WERI-Rb-1 (cell line): ENCODE results near the gene CNTN5.

Source experiments
- DNase-seq: peaks from one replicate; pipeline ENCODE4 v3.0.0-alpha.2; 2020
- H3K27ac ChIP-seq: fragments of 250-450 bp; sonication (Bioruptor Pico); 2 replicates; pipeline ENCODE4 v1.5.1; 2020; ENCODE audit warnings: mild to moderate bottlenecking, moderate library complexity
- H3K27me3 ChIP-seq: fragments of 250-450 bp; sonication (Bioruptor Pico); 2 replicates; pipeline ENCODE4 v1.5.1; 2021; ENCODE audit warnings: mild to moderate bottlenecking, low read depth, moderate library complexity; ENCODE audit not compliant: insufficient read depth, severe bottlenecking
- H3K36me3 ChIP-seq: fragments of 250-450 bp; sonication (Bioruptor Pico); 2 replicates; pipeline ENCODE4 v1.5.1; 2020; ENCODE audit warnings: mild to moderate bottlenecking, moderate library complexity
- H3K4me3 ChIP-seq: 2 replicates; pipeline ENCODE4 v1.5.1; 2011; ENCODE audit warnings: low read depth, mild to moderate bottlenecking, control low read depth, low read length
- H3K9me3 ChIP-seq: fragments of 250-450 bp; sonication (Bioruptor Pico); 2 replicates; pipeline ENCODE4 v1.5.1; 2021; ENCODE audit warnings: mild to moderate bottlenecking, moderate library complexity; ENCODE audit not compliant: severe bottlenecking
- TF ChIP-seq, protein P1 (sequence below): IDR thresholded peaks from 2 replicates; pipeline ENCODE4 v1.5.1; 2011; ENCODE audit warnings: low read depth, mild to moderate bottlenecking, control low read depth, inconsistent platforms, low read length

Gene CNTN5

DNA sequence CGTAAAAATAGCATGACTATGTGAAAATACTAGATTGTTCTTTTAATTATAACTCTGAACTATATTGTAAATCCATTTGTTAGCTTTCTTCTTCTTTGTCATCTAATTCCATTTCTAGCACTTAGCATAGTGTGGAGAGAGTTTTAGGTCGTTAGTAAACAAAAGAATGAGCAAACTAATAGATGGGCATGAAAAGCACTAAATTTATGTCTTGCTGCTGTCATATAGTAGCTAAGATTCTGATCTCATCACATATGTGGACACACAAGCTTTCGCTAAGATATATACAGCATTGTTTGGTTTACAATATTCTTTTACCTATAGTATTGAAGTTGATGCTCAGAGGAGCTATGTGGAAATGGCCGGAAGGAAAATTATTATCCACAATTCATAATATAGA lies 370.5 kb downstream of the CNTN5 start:
- Histone ChIP-seq H3K27ac (no peak overlapping the region), H3K27me3 (no peaks in the 10 kb centered on the region), H3K4me3 (no peak overlapping the region), H3K36me3 (no peaks in the 10 kb centered on the region), H3K9me3 (no peaks in the 10 kb centered on the region)
- no peak for DNase-seq
- TF ChIP-seq, protein P1, sequence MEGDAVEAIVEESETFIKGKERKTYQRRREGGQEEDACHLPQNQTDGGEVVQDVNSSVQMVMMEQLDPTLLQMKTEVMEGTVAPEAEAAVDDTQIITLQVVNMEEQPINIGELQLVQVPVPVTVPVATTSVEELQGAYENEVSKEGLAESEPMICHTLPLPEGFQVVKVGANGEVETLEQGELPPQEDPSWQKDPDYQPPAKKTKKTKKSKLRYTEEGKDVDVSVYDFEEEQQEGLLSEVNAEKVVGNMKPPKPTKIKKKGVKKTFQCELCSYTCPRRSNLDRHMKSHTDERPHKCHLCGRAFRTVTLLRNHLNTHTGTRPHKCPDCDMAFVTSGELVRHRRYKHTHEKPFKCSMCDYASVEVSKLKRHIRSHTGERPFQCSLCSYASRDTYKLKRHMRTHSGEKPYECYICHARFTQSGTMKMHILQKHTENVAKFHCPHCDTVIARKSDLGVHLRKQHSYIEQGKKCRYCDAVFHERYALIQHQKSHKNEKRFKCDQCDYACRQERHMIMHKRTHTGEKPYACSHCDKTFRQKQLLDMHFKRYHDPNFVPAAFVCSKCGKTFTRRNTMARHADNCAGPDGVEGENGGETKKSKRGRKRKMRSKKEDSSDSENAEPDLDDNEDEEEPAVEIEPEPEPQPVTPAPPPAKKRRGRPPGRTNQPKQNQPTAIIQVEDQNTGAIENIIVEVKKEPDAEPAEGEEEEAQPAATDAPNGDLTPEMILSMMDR, result no peak

- Histone ChIP-seq H3K27me3 (no peaks in the 10 kb centered on the region), H3K36me3 (no peaks in the 10 kb centered on the region), H3K27ac (no peak overlapping the region), H3K4me3 (no peak overlapping the region), H3K9me3 (no peaks in the 10 kb centered on the region)
- no peak for DNase-seq
- TF ChIP-seq, protein P1, result no peak
These were observed 385.6 kb downstream of the CNTN5 start for GRCh38 chr11:99406345-99406744.

DNA sequence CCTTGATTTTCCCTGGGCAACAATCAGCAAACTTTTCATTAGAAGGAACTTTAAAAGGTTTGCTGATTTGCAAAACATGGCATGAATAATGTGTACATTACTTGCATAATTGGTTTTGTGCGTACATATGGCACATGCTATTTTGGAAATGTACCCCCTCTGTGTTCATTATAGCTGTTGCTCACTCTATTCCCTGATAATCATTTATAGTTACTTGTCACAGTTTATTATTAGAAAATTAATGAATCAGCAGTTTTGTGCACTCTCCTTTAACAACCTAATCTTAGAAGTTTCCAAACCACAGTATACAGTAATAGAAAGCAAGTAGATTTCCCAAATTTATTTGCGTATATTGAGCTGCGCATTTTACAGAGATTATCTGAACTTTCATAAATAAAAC lies 389.9 kb downstream of the CNTN5 start:
- no peak overlapping the region for H3K4me3 ChIP-seq
- H3K9me3 ChIP-seq, result no peaks in the 10 kb centered on the region
- no peak for DNase-seq
- H3K36me3 ChIP-seq, result no peaks in the 10 kb centered on the region
- TF ChIP-seq, protein P1, result no peak
- no peak overlapping the region for H3K27ac ChIP-seq
- no peaks in the 10 kb centered on the region for H3K27me3 ChIP-seq

GRCh38 chr11:99418927-99419720 lies 398.4 kb downstream of the CNTN5 start:
- Histone ChIP-seq H3K4me3 (no peak overlapping the region), H3K36me3 (no peaks in the 10 kb centered on the region), H3K27me3 (no peaks in the 10 kb centered on the region), H3K9me3 (no peaks in the 10 kb centered on the region), H3K27ac (no peak overlapping the region)
- no peak for DNase-seq
- TF ChIP-seq, protein P1, result no peak

DNA sequence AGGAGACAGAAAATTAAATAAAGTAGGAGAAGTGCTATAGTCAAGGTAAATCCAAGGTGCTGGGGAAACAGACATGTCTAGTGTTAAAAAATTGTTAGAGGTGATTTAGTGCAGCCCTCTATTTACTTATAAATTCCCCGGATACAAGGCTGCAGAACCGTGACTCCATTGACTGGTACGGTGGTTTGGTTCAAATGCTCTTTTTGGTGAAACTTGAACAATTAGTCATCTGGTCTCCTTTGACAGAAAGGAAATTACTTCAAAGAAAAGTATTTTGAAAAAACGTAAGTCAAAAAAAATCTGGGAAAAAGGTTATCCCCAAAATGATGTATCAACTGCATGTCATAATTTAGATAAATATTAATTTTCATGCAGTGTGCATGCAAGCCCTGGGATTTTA lies 399.2 kb downstream of the CNTN5 start:
- H3K9me3 ChIP-seq, result no peaks in the 10 kb centered on the region
- TF ChIP-seq, protein P1, result no peak
- H3K4me3 ChIP-seq, result no peak overlapping the region
- no peaks in the 10 kb centered on the region for H3K27me3 ChIP-seq
- H3K36me3 ChIP-seq, result no peaks in the 10 kb centered on the region
- H3K27ac ChIP-seq, result no peak overlapping the region
- no peak for DNase-seq
